Duodenal mucosa (tissue), 2 donors: Measurements from ENCODE around the gene KIAA1755.

Source experiments
- H3K27ac ChIP-seq: one replicate; pipeline ENCODE4 v1.7.0; 2013; ENCODE audit warnings: low read depth, low read length
- H3K27me3 ChIP-seq, 2 donors: one replicate each; pipeline ENCODE4 v1.7.0; 2013; ENCODE audit warnings: low read length in 2 of 2, control low read depth in 1 of 2; ENCODE audit not compliant: insufficient read depth in 2 of 2, control insufficient read depth in 1 of 2
- H3K36me3 ChIP-seq, 2 donors: one replicate each; pipeline ENCODE4 v1.7.0; 2013; ENCODE audit warnings: low read length in 2 of 2, control low read depth in 1 of 2; ENCODE audit not compliant: insufficient read depth in 2 of 2, control insufficient read depth in 1 of 2
- H3K4me1 ChIP-seq, 2 donors: one replicate each; pipeline ENCODE4 v1.7.0; 2013; ENCODE audit warnings: low read length in 2 of 2, control low read depth in 1 of 2; ENCODE audit not compliant: insufficient read depth in 2 of 2, control insufficient read depth in 1 of 2
- H3K4me3 ChIP-seq, 2 donors: one replicate each; pipeline ENCODE4 v1.7.0; 2013; ENCODE audit warnings: low read length in 2 of 2, low read depth in 1 of 2
- H3K9ac ChIP-seq, 2 donors: one replicate each; pipeline ENCODE4 v1.7.0; 2013; ENCODE audit warnings: low read length in 2 of 2, low read depth in 1 of 2
- H3K9me3 ChIP-seq, 2 donors: one replicate each; pipeline ENCODE4 v1.7.0; 2013; ENCODE audit warnings: low read length in 2 of 2, control low read depth in 1 of 2; ENCODE audit not compliant: control insufficient read depth in 1 of 2

Gene KIAA1755

GRCh38 chr20:38207621-38208020 lies 52.9 kb downstream of the KIAA1755 start:
- Histone ChIP-seq H3K4me3 (no peak overlapping the region), H3K9ac (no peak overlapping the region), H3K4me1 (no peaks in the 10 kb centered on the region), H3K27ac (no peak overlapping the region), H3K27me3 (no peaks in the 10 kb centered on the region), H3K9me3 (no peaks in the 10 kb centered on the region), H3K36me3 (no peaks in the 10 kb centered on the region)

- no peaks in the 10 kb centered on the region for H3K36me3 ChIP-seq
- no peaks in the 10 kb centered on the region for H3K9me3 ChIP-seq
- no peak overlapping the region for H3K4me3 ChIP-seq
- no peaks in the 10 kb centered on the region for H3K27me3 ChIP-seq
- H3K27ac ChIP-seq, result no peak overlapping the region
- H3K4me1 ChIP-seq, result no peaks in the 10 kb centered on the region
- H3K9ac ChIP-seq, result no peak overlapping the region
Measured at GRCh38 chr20:38205001-38205400, 55.5 kb downstream of the KIAA1755 start.

- no peak overlapping the region for H3K9ac ChIP-seq
- no peaks in the 10 kb centered on the region for H3K27me3 ChIP-seq
- H3K27ac ChIP-seq, result no peak overlapping the region
- no peaks in the 10 kb centered on the region for H3K4me1 ChIP-seq
- no peaks in the 10 kb centered on the region for H3K9me3 ChIP-seq
- no peak overlapping the region for H3K4me3 ChIP-seq
- H3K36me3 ChIP-seq, result no peaks in the 10 kb centered on the region
Measured at GRCh38 chr20:38203981-38204357, 56.6 kb downstream of the KIAA1755 start.

- H3K4me1 ChIP-seq, result no peaks in the 10 kb centered on the region
- H3K27me3 ChIP-seq, result no peaks in the 10 kb centered on the region
- H3K27ac ChIP-seq, result no peak overlapping the region
- H3K4me3 ChIP-seq, result no peak overlapping the region
- no peak overlapping the region for H3K9ac ChIP-seq
- no peaks in the 10 kb centered on the region for H3K36me3 ChIP-seq
- no peaks in the 10 kb centered on the region for H3K9me3 ChIP-seq
Measured at GRCh38 chr20:38203337-38203980, 57.1 kb downstream of the KIAA1755 start.

GRCh38 chr20:38202982-38203293 lies 57.6 kb downstream of the KIAA1755 start:
- Histone ChIP-seq H3K9me3 (no peaks in the 10 kb centered on the region), H3K9ac (no peak overlapping the region), H3K27ac (no peak overlapping the region), H3K36me3 (no peaks in the 10 kb centered on the region), H3K27me3 (no peaks in the 10 kb centered on the region), H3K4me3 (no peak overlapping the region), H3K4me1 (no peaks in the 10 kb centered on the region)

GRCh38 chr20:38202153-38202981 lies 58.2 kb downstream of the KIAA1755 start:
- H3K27ac ChIP-seq, result no peak overlapping the region
- no peaks in the 10 kb centered on the region for H3K27me3 ChIP-seq

GRCh38 chr20:38201356-38201755 lies 59.2 kb downstream of the KIAA1755 start:
- Histone ChIP-seq H3K4me1 (no peaks in the 10 kb centered on the region), H3K36me3 (no peaks in the 10 kb centered on the region), H3K9me3 (no peaks in the 10 kb centered on the region), H3K4me3 (no peak overlapping the region), H3K27ac (no peak overlapping the region), H3K9ac (no peak overlapping the region), H3K27me3 (no peaks in the 10 kb centered on the region)

More at GRCh38 chr20:38202153-38202981, 58.2 kb downstream of the KIAA1755 start:
- Histone ChIP-seq H3K9me3 (no peaks in the 10 kb centered on the region), H3K4me1 (no peaks in the 10 kb centered on the region), H3K9ac (no peak overlapping the region), H3K4me3 (no peak overlapping the region), H3K36me3 (no peaks in the 10 kb centered on the region)

- H3K4me1 ChIP-seq, result no peaks in the 10 kb centered on the region
- H3K27ac ChIP-seq, result no peak overlapping the region
- H3K4me3 ChIP-seq, result no peak overlapping the region
- no peak overlapping the region for H3K9ac ChIP-seq
- no peaks in the 10 kb centered on the region for H3K36me3 ChIP-seq
- no peaks in the 10 kb centered on the region for H3K27me3 ChIP-seq
- no peaks in the 10 kb centered on the region for H3K9me3 ChIP-seq
Measured at GRCh38 chr20:38200646-38201045, 59.9 kb downstream of the KIAA1755 start.

- no peaks in the 10 kb centered on the region for H3K27me3 ChIP-seq
- no peak overlapping the region for H3K4me3 ChIP-seq
- H3K27ac ChIP-seq, result no peak overlapping the region
- H3K36me3 ChIP-seq, result no peaks in the 10 kb centered on the region
- no peaks in the 10 kb centered on the region for H3K4me1 ChIP-seq
- H3K9ac ChIP-seq, result no peak overlapping the region
- H3K9me3 ChIP-seq, result no peaks in the 10 kb centered on the region
Measured at GRCh38 chr20:38199501-38200390, 60.8 kb downstream of the KIAA1755 start.
